ENCODE results near the gene CUTA. TPM values are rescaled to one million over a fixed set of nuclear protein-coding genes. Genes with fewer than 3 reads are reported as not detected.

CUTA gene
- total RNA-seq, 4 donors from 2014 or later = 69.9 to 119 (median 93.2) TPM

- H3K4me1 ChIP-seq = peaks cover 14 to 16% of the 10 kb centered on the region in 2 donors
- TF ChIP-seq CTCF (IDR thresholded peaks at IDR 0.05 in 4 of 5, conservative IDR thresholded peaks at IDR 0.05 in 1 of 5) = no peak
- no peak for TF ChIP-seq POLR2A (IDR thresholded peaks at IDR 0.05)
- no peaks in the 10 kb centered on the region for H3K27me3 ChIP-seq
- no peak for ATAC-seq
- no peaks in the 10 kb centered on the region for H3K9me3 ChIP-seq
- H3K4me3 ChIP-seq = peak overlapping the region in 1 of 4 donors; percentile 13
- no peak for DNase-seq
- intact Hi-C loops (cut with DNase I; ENCODE audit: low total_unique reads) = no loop called here
- in situ Hi-C loops (cut with MboI; ENCODE audit: low sequenced_read_pairs in 4 of 4) = no loop called here
- peaks cover 0 to 8% of the 10 kb centered on the region in 2 donors for H3K36me3 ChIP-seq
- H3K27ac ChIP-seq = peak overlapping the region in 2 of 4 donors; percentile 5 to 31
These were observed 15.2 kb upstream of the CUTA start for GRCh38 chr6:33433001-33433543.

- TF ChIP-seq CTCF (IDR thresholded peaks at IDR 0.05 in 4 of 5, conservative IDR thresholded peaks at IDR 0.05 in 1 of 5) (no peak), POLR2A (IDR thresholded peaks at IDR 0.05) (no peak)
- intact Hi-C loops (cut with DNase I; ENCODE audit: low total_unique reads) = no loop called here
- no peaks in the 10 kb centered on the region for H3K9me3 ChIP-seq
- H3K36me3 ChIP-seq = peaks cover 0 to 8% of the 10 kb centered on the region in 2 donors
- H3K27ac ChIP-seq = no peak overlapping the region
- H3K4me3 ChIP-seq = no peak overlapping the region
- peaks cover 14 to 17% of the 10 kb centered on the region in 2 donors for H3K4me1 ChIP-seq
- no peaks in the 10 kb centered on the region for H3K27me3 ChIP-seq
- DNase-seq = no peak
- in situ Hi-C loops (cut with MboI; ENCODE audit: low sequenced_read_pairs in 4 of 4) = no loop called here
- no peak for ATAC-seq
These were observed 14.6 kb upstream of the CUTA start for GRCh38 chr6:33432546-33432945.

- in situ Hi-C loops (cut with MboI; ENCODE audit: low sequenced_read_pairs in 4 of 4) = no loop called here
- no peak overlapping the region for H3K27ac ChIP-seq
- peaks cover 0 to 6% of the 10 kb centered on the region in 2 donors for H3K36me3 ChIP-seq
- peaks cover 20 to 22% of the 10 kb centered on the region in 2 donors for H3K4me1 ChIP-seq
- no peak for TF ChIP-seq POLR2A (IDR thresholded peaks at IDR 0.05)
- TF ChIP-seq CTCF (IDR thresholded peaks at IDR 0.05 in 4 of 5, conservative IDR thresholded peaks at IDR 0.05 in 1 of 5) = no peak
- intact Hi-C loops (cut with DNase I; ENCODE audit: low total_unique reads) = no loop called here
- ATAC-seq (no peak), DNase-seq (no peak)
- H3K27me3 ChIP-seq = no peaks in the 10 kb centered on the region
- H3K4me3 ChIP-seq = no peak overlapping the region
- H3K9me3 ChIP-seq = no peaks in the 10 kb centered on the region
These were observed 14.1 kb upstream of the CUTA start for GRCh38 chr6:33431880-33432541.

- ATAC-seq (no peak), DNase-seq (no peak)
- TF ChIP-seq CTCF (IDR thresholded peaks at IDR 0.05 in 4 of 5, conservative IDR thresholded peaks at IDR 0.05 in 1 of 5) = no peak
- no peak for TF ChIP-seq POLR2A (IDR thresholded peaks at IDR 0.05)
- Histone ChIP-seq H3K27me3 (no peaks in the 10 kb centered on the region), H3K4me1 (peaks cover 20 to 23% of the 10 kb centered on the region in 2 donors), H3K36me3 (no peaks in the 10 kb centered on the region), H3K9me3 (no peaks in the 10 kb centered on the region), H3K27ac (no peak overlapping the region), H3K4me3 (no peak overlapping the region)
- intact Hi-C loops (cut with DNase I; ENCODE audit: low total_unique reads) (no loop called here), in situ Hi-C loops (cut with MboI; ENCODE audit: low sequenced_read_pairs in 4 of 4) (no loop called here)
These were observed 13.3 kb upstream of the CUTA start for GRCh38 chr6:33430991-33431879.

Data from gastrocnemius medialis (tissue), 4 donors.